Measurements from ENCODE around the gene GNL2. TPM values are rescaled to one million over a fixed set of nuclear protein-coding genes. Genes with fewer than 3 reads are reported as not detected.

The GNL2 gene
- total and polyA plus RNA-seq, 10 of the 15 experiments (the other 5 are each of a cell fraction or from before 2014, with no cell fraction given): 64.2 to 167 (median 88.2) TPM

DNA sequence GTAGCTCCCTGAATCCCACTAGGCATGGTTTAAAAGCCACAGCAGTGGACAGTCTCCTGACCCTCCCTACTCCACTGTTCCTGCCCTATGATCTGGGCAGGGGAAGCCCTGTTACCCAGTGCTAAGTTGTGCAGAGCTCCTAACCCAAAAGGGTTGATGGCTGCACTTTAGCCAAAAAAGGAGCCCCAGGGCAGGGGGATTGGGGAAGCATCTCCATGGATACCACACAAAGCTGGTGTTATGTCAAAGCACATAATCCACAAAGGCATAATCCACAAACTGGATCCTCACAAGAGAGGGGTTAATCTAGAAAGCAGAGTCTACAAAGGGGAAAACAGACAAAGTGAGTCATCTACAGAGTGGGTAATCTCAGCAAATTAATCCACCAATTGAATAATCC, 33.3 kb upstream of the GNL2 start:
- TF ChIP-seq, protein P1, sequence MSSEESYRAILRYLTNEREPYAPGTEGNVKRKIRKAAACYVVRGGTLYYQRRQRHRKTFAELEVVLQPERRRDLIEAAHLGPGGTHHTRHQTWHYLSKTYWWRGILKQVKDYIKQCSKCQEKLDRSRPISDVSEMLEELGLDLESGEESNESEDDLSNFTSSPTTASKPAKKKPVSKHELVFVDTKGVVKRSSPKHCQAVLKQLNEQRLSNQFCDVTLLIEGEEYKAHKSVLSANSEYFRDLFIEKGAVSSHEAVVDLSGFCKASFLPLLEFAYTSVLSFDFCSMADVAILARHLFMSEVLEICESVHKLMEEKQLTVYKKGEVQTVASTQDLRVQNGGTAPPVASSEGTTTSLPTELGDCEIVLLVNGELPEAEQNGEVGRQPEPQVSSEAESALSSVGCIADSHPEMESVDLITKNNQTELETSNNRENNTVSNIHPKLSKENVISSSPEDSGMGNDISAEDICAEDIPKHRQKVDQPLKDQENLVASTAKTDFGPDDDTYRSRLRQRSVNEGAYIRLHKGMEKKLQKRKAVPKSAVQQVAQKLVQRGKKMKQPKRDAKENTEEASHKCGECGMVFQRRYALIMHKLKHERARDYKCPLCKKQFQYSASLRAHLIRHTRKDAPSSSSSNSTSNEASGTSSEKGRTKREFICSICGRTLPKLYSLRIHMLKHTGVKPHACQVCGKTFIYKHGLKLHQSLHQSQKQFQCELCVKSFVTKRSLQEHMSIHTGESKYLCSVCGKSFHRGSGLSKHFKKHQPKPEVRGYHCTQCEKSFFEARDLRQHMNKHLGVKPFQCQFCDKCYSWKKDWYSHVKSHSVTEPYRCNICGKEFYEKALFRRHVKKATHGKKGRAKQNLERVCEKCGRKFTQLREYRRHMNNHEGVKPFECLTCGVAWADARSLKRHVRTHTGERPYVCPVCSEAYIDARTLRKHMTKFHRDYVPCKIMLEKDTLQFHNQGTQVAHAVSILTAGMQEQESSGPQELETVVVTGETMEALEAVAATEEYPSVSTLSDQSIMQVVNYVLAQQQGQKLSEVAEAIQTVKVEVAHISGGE (CRISPR knock-in tag; IDR thresholded peaks at IDR 0.05): no peak
- TF ChIP-seq, protein P2, sequence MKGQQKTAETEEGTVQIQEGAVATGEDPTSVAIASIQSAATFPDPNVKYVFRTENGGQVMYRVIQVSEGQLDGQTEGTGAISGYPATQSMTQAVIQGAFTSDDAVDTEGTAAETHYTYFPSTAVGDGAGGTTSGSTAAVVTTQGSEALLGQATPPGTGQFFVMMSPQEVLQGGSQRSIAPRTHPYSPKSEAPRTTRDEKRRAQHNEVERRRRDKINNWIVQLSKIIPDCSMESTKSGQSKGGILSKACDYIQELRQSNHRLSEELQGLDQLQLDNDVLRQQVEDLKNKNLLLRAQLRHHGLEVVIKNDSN (IDR thresholded peaks at IDR 0.05; ENCODE audit: borderline replicate concordance, extremely low read length, insufficient read depth, low read depth, low read length): no peak
- no peak for TF ChIP-seq CHD1 (IDR thresholded peaks at IDR 0.05; ENCODE audit: low read depth, low read length)
- TF ChIP-seq MEF2A (IDR thresholded peaks at IDR 0.05; ENCODE audit: insufficient read depth, low read depth, low read length): no peak
- TF ChIP-seq EP300 (IDR thresholded peaks at IDR 0.05; ENCODE audit: borderline replicate concordance in 1 of 2, control insufficient read depth in 1 of 2, low read depth in 2 of 2, low read length in 2 of 2): no peak
- TF ChIP-seq, protein P3, sequence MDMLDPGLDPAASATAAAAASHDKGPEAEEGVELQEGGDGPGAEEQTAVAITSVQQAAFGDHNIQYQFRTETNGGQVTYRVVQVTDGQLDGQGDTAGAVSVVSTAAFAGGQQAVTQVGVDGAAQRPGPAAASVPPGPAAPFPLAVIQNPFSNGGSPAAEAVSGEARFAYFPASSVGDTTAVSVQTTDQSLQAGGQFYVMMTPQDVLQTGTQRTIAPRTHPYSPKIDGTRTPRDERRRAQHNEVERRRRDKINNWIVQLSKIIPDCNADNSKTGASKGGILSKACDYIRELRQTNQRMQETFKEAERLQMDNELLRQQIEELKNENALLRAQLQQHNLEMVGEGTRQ (IDR thresholded peaks at IDR 0.05; ENCODE audit: borderline replicate concordance, low read depth, low read length): no peak
- no peak for TF ChIP-seq SMAD5 (IDR thresholded peaks at IDR 0.05; ENCODE audit: low read depth)
- TF ChIP-seq SRF (IDR thresholded peaks at IDR 0.05; ENCODE audit: low read depth in 2 of 2, low read length in 2 of 2): no peak
- no peak for TF ChIP-seq TCF7 (IDR thresholded peaks at IDR 0.05; ENCODE audit: borderline replicate concordance)
- no peak for TF ChIP-seq NR2C1 (IDR thresholded peaks at IDR 0.05)
- no peak for TF ChIP-seq SREBF2 (IDR thresholded peaks at IDR 0.05; ENCODE audit: low read length)
- TF ChIP-seq ESRRA (IDR thresholded peaks at IDR 0.05; ENCODE audit: low read length): no peak
- TF ChIP-seq ZNF24 (IDR thresholded peaks at IDR 0.05): no peak
- ATAC-seq: no peak
- Histone ChIP-seq H3K36me3 (ENCODE audit: control insufficient read depth in 2 of 2, insufficient read depth in 2 of 2, low read length in 1 of 2) (no peaks in the 10 kb centered on the region), H3K27me3 (replicated peaks in 1 of 2; ENCODE audit: control insufficient read depth in 2 of 2, insufficient read depth in 2 of 2, low read length in 1 of 2) (peaks cover 13 to 27% of the 10 kb centered on the region in 2 experiments), H2AFZ (ENCODE audit: control insufficient read depth, low read depth, low read length) (no peak overlapping the region), H3K4me3 (no peak overlapping the region), H3K4me2 (ENCODE audit: control insufficient read depth, insufficient read depth) (no peak overlapping the region), H4K20me1 (ENCODE audit: control insufficient read depth, insufficient read depth) (no peaks in the 10 kb centered on the region), H3K9ac (ENCODE audit: control insufficient read depth, insufficient read depth, low read length) (no peak overlapping the region), H3K4me1 (ENCODE audit: control insufficient read depth, insufficient read depth, low read length) (no peaks in the 10 kb centered on the region), H3K9me3 (replicated peaks; ENCODE audit: control insufficient read depth, insufficient read depth, low read length) (no peaks in the 10 kb centered on the region), H3K79me2 (ENCODE audit: control insufficient read depth, insufficient read depth, low read length) (no peaks in the 10 kb centered on the region), H3K27ac (ENCODE audit: control insufficient read depth, insufficient read depth) (no peak overlapping the region)
- no peak for DNase-seq (ENCODE audit: low read depth, low spot score)
- POLR2A ChIA-PET: no interaction called here
- FAIRE-seq: no peak
- no TSS peak for BruUV-seq (replicated peaks)
- in situ Hi-C loops (cut with MboI) (no loop called here), intact Hi-C loops (cut with micrococcal nuclease; ENCODE audit: unreplicated experiment) (no loop called here)
- CTCF ChIA-PET: interaction anchor here (0.7 kb wide), 1 partner anchor 63 kb away, joined by 3 read pairs; no protein-coding TSS in a partner anchor
- SMC1A ChIA-PET (ENCODE audit: uncharacterized antibody, unreplicated experiment): no interaction called here
- RAD21 ChIA-PET (ENCODE audit: unreplicated experiment): interaction anchor here (0.6 kb wide), 1 partner anchor 115 kb away, joined by 3 read pairs; the partner anchor contains the start of gene MEAF6
